ENCODE results near the gene TACC2.

TACC2 gene

GRCh38 chr10:121947343-121948330 is 41.3 kb upstream of the TACC2 start:
- no peak overlapping the region for H4K91ac ChIP-seq (ENCODE audit: low read length)
- H2BK5ac ChIP-seq (ENCODE audit: low read depth, low read length, poor library complexity, severe bottlenecking), result no peak overlapping the region
- no peak overlapping the region for H3K4me3 ChIP-seq (ENCODE audit: insufficient read depth in 1 of 2, low read depth in 1 of 2, low read length in 2 of 2)
- no peaks in the 10 kb centered on the region for H3K9me3 ChIP-seq (ENCODE audit: control insufficient read depth, low read length)
- H3K14ac ChIP-seq (ENCODE audit: low read length in 2 of 2), result no peak overlapping the region
- WGBS, result 78% methylated on average over 5 of the region's 7 CpGs
- no peak overlapping the region for H3K9ac ChIP-seq (ENCODE audit: low read length)
- H3K4me2 ChIP-seq (ENCODE audit: low read length, poor library complexity, severe bottlenecking), result no peak overlapping the region
- no peak overlapping the region for H2BK120ac ChIP-seq (ENCODE audit: low read depth, low read length)
- no peak overlapping the region for H3K4ac ChIP-seq (ENCODE audit: low read depth in 1 of 2, low read length in 2 of 2)
- H3K18ac ChIP-seq (ENCODE audit: low read depth in 1 of 2, low read length in 2 of 2), result no peak overlapping the region
- H2AK5ac ChIP-seq (ENCODE audit: low read length, severe bottlenecking), result no peak overlapping the region
- no peak overlapping the region for H3K27ac ChIP-seq (ENCODE audit: low read length, poor library complexity, severe bottlenecking)
- H3K36me3 ChIP-seq (ENCODE audit: control insufficient read depth in 1 of 2, insufficient read depth in 2 of 2, low read depth in 1 of 2, low read length in 2 of 2), result no peaks in the 10 kb centered on the region
- no peak overlapping the region for H2AFZ ChIP-seq (ENCODE audit: low read depth, low read length)
- H3K4me1 ChIP-seq (ENCODE audit: control insufficient read depth, insufficient read depth, low read depth, low read length), result no peaks in the 10 kb centered on the region
- no peak overlapping the region for H2BK12ac ChIP-seq (ENCODE audit: low read length in 2 of 2)
- DNase-seq, result no peak
- H3K23ac ChIP-seq (ENCODE audit: low read length in 2 of 2), result no peak overlapping the region
- H3K79me1 ChIP-seq (replicated peaks; ENCODE audit: low read length, poor library complexity, severe bottlenecking), result no peaks in the 10 kb centered on the region
- no peak overlapping the region for H2BK15ac ChIP-seq (ENCODE audit: low read depth, poor library complexity, severe bottlenecking)
- no peaks in the 10 kb centered on the region for H3K27me3 ChIP-seq (ENCODE audit: control insufficient read depth in 1 of 2, insufficient read depth in 1 of 2, low read length in 2 of 2)
- H4K8ac ChIP-seq (ENCODE audit: low read length), result no peak overlapping the region

GRCh38 chr10:121949049-121949448 is 39.9 kb upstream of the TACC2 start:
- no peak overlapping the region for H2BK120ac ChIP-seq (ENCODE audit: low read depth, low read length)
- H4K91ac ChIP-seq (ENCODE audit: low read length), result no peak overlapping the region
- no peak overlapping the region for H3K4me2 ChIP-seq (ENCODE audit: low read length, poor library complexity, severe bottlenecking)
- no peak overlapping the region for H3K18ac ChIP-seq (ENCODE audit: low read depth in 1 of 2, low read length in 2 of 2)
- no peak overlapping the region for H2AK5ac ChIP-seq (ENCODE audit: low read length, severe bottlenecking)
- H3K27ac ChIP-seq (ENCODE audit: low read length, poor library complexity, severe bottlenecking), result no peak overlapping the region
- no peak overlapping the region for H4K8ac ChIP-seq (ENCODE audit: low read length)
- H3K4me3 ChIP-seq (ENCODE audit: insufficient read depth in 1 of 2, low read depth in 1 of 2, low read length in 2 of 2), result no peak overlapping the region
- no peak overlapping the region for H3K23ac ChIP-seq (ENCODE audit: low read length in 2 of 2)
- WGBS, result 20% methylated on average over 2 of the region's 2 CpGs
- DNase-seq, result no peak
- H2AFZ ChIP-seq (ENCODE audit: low read depth, low read length), result no peak overlapping the region
- H3K4ac ChIP-seq (ENCODE audit: low read depth in 1 of 2, low read length in 2 of 2), result no peak overlapping the region
- H3K36me3 ChIP-seq (ENCODE audit: control insufficient read depth in 1 of 2, insufficient read depth in 2 of 2, low read depth in 1 of 2, low read length in 2 of 2), result no peaks in the 10 kb centered on the region
- no peaks in the 10 kb centered on the region for H3K9me3 ChIP-seq (ENCODE audit: control insufficient read depth, low read length)
- H2BK15ac ChIP-seq (ENCODE audit: low read depth, poor library complexity, severe bottlenecking), result no peak overlapping the region
- no peak overlapping the region for H2BK12ac ChIP-seq (ENCODE audit: low read length in 2 of 2)
- no peaks in the 10 kb centered on the region for H3K27me3 ChIP-seq (ENCODE audit: control insufficient read depth in 1 of 2, insufficient read depth in 1 of 2, low read length in 2 of 2)
- no peak overlapping the region for H3K14ac ChIP-seq (ENCODE audit: low read length in 2 of 2)
- no peak overlapping the region for H2BK5ac ChIP-seq (ENCODE audit: low read depth, low read length, poor library complexity, severe bottlenecking)
- no peaks in the 10 kb centered on the region for H3K79me1 ChIP-seq (replicated peaks; ENCODE audit: low read length, poor library complexity, severe bottlenecking)
- H3K9ac ChIP-seq (ENCODE audit: low read length), result no peak overlapping the region
- H3K4me1 ChIP-seq (ENCODE audit: control insufficient read depth, insufficient read depth, low read depth, low read length), result no peaks in the 10 kb centered on the region

GRCh38 chr10:121949451-121949850 is 39.5 kb upstream of the TACC2 start:
- no peak overlapping the region for H4K8ac ChIP-seq (ENCODE audit: low read length)
- no peak overlapping the region for H3K4ac ChIP-seq (ENCODE audit: low read depth in 1 of 2, low read length in 2 of 2)
- no peaks in the 10 kb centered on the region for H3K79me1 ChIP-seq (replicated peaks; ENCODE audit: low read length, poor library complexity, severe bottlenecking)
- H3K9me3 ChIP-seq (ENCODE audit: control insufficient read depth, low read length), result no peaks in the 10 kb centered on the region
- no peak overlapping the region for H3K4me3 ChIP-seq (ENCODE audit: insufficient read depth in 1 of 2, low read depth in 1 of 2, low read length in 2 of 2)
- no peak overlapping the region for H4K91ac ChIP-seq (ENCODE audit: low read length)
- no peak overlapping the region for H3K4me2 ChIP-seq (ENCODE audit: low read length, poor library complexity, severe bottlenecking)
- no peak overlapping the region for H3K27ac ChIP-seq (ENCODE audit: low read length, poor library complexity, severe bottlenecking)
- DNase-seq, result no peak
- WGBS, result 89% methylated on average over 3 of the region's 3 CpGs
- no peak overlapping the region for H2BK5ac ChIP-seq (ENCODE audit: low read depth, low read length, poor library complexity, severe bottlenecking)
- H2BK12ac ChIP-seq (ENCODE audit: low read length in 2 of 2), result no peak overlapping the region
- H3K9ac ChIP-seq (ENCODE audit: low read length), result no peak overlapping the region
- H3K27me3 ChIP-seq (ENCODE audit: control insufficient read depth in 1 of 2, insufficient read depth in 1 of 2, low read length in 2 of 2), result no peaks in the 10 kb centered on the region
- H2BK120ac ChIP-seq (ENCODE audit: low read depth, low read length), result no peak overlapping the region
- H2AK5ac ChIP-seq (ENCODE audit: low read length, severe bottlenecking), result no peak overlapping the region
- H3K18ac ChIP-seq (ENCODE audit: low read depth in 1 of 2, low read length in 2 of 2), result no peak overlapping the region
- H3K4me1 ChIP-seq (ENCODE audit: control insufficient read depth, insufficient read depth, low read depth, low read length), result no peaks in the 10 kb centered on the region
- no peak overlapping the region for H3K23ac ChIP-seq (ENCODE audit: low read length in 2 of 2)
- H3K14ac ChIP-seq (ENCODE audit: low read length in 2 of 2), result no peak overlapping the region
- H2BK15ac ChIP-seq (ENCODE audit: low read depth, poor library complexity, severe bottlenecking), result no peak overlapping the region
- no peak overlapping the region for H2AFZ ChIP-seq (ENCODE audit: low read depth, low read length)
- H3K36me3 ChIP-seq (ENCODE audit: control insufficient read depth in 1 of 2, insufficient read depth in 2 of 2, low read depth in 1 of 2, low read length in 2 of 2), result no peaks in the 10 kb centered on the region

- Histone ChIP-seq H3K9me3 (ENCODE audit: control insufficient read depth, low read length) (no peaks in the 10 kb centered on the region), H2AK5ac (ENCODE audit: low read length, severe bottlenecking) (no peak overlapping the region), H4K8ac (ENCODE audit: low read length) (no peak overlapping the region), H2BK12ac (ENCODE audit: low read length in 2 of 2) (no peak overlapping the region), H2BK15ac (ENCODE audit: low read depth, poor library complexity, severe bottlenecking) (no peak overlapping the region), H4K91ac (ENCODE audit: low read length) (no peak overlapping the region), H3K27ac (ENCODE audit: low read length, poor library complexity, severe bottlenecking) (no peak overlapping the region), H3K4me3 (ENCODE audit: insufficient read depth in 1 of 2, low read depth in 1 of 2, low read length in 2 of 2) (no peak overlapping the region), H3K23ac (ENCODE audit: low read length in 2 of 2) (peak overlapping the region in 1 of 2 experiments; percentile 52), H3K4ac (ENCODE audit: low read depth in 1 of 2, low read length in 2 of 2) (no peak overlapping the region), H3K36me3 (ENCODE audit: control insufficient read depth in 1 of 2, insufficient read depth in 2 of 2, low read depth in 1 of 2, low read length in 2 of 2) (peaks cover 3 to 8% of the 10 kb centered on the region in 2 experiments), H3K27me3 (ENCODE audit: control insufficient read depth in 1 of 2, insufficient read depth in 1 of 2, low read length in 2 of 2) (no peaks in the 10 kb centered on the region), H3K4me2 (ENCODE audit: low read length, poor library complexity, severe bottlenecking) (no peak overlapping the region), H2BK120ac (ENCODE audit: low read depth, low read length) (no peak overlapping the region), H2AFZ (ENCODE audit: low read depth, low read length) (no peak overlapping the region), H3K18ac (ENCODE audit: low read depth in 1 of 2, low read length in 2 of 2) (peak overlapping the region in 1 of 2 experiments; percentile 11), H3K9ac (ENCODE audit: low read length) (peak overlapping the region; percentile 16), H2BK5ac (ENCODE audit: low read depth, low read length, poor library complexity, severe bottlenecking) (no peak overlapping the region), H3K4me1 (ENCODE audit: control insufficient read depth, insufficient read depth, low read depth, low read length) (peaks cover 2% of the 10 kb centered on the region), H3K79me1 (replicated peaks; ENCODE audit: low read length, poor library complexity, severe bottlenecking) (no peaks in the 10 kb centered on the region), H3K14ac (ENCODE audit: low read length in 2 of 2) (peak overlapping the region in 1 of 2 experiments; percentile 65)
- WGBS, result 86% methylated on average over 5 of the region's 5 CpGs
- DNase-seq, result no peak
Measured at GRCh38 chr10:121952226-121952625, 36.7 kb upstream of the TACC2 start.

Data from mesenchymal stem cell (in vitro differentiated cells and primary cell).